ENCODE measurements around the gene RASGRP4.
A peak's percentile ranks its signal among the peaks of the same experiment; 100 is the strongest.

Gene RASGRP4

DNA sequence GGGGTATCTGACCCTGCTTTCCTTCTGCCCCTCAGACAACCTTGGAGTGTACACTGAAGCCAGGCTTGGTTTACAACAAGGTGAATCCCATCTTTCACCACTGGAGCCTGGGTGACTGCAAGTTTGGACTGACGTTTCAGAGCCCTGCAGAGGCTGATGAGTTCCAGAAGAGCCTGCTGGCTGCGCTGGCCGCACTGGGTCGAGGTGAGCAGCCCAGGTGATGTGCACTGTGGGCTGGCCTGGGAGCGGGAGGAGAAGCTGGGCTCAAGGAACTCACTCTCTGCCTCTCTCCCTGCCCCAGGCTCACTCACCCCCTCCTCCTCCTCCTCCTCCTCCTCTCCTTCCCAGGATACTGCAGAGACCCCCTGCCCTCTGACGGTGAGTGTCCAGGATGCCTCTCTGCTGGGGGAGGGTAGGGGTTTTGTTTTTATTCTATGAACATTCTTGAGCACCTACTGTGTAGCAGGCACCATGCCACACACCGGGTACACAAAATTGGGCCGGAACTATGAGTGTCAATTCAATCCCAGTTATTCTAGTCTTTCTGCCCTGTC, 34.0 kb downstream of the RASGRP4 start:
- no peak overlapping the region for H3K4me3 ChIP-seq (ENCODE audit: insufficient read depth, low read depth, low read length, poor library complexity, severe bottlenecking)
- H3K4me1 ChIP-seq (ENCODE audit: control insufficient read depth, insufficient read depth, low read length, poor library complexity, severe bottlenecking) = peaks cover 32% of the 10 kb centered on the region
- H3K9me3 ChIP-seq (ENCODE audit: control insufficient read depth, low read length) = no peaks in the 10 kb centered on the region
- H3K27ac ChIP-seq (ENCODE audit: insufficient read depth, low read length, poor library complexity, severe bottlenecking) = no peak overlapping the region
- H3K27me3 ChIP-seq (replicated peaks; ENCODE audit: control insufficient read depth, insufficient read depth, low read length, poor library complexity, severe bottlenecking) = no peaks in the 10 kb centered on the region
- H3K36me3 ChIP-seq (ENCODE audit: control insufficient read depth, insufficient read depth, low read length) = no peaks in the 10 kb centered on the region
- DNase-seq = no peak

GRCh38 chr19:38389957-38390924, 35.8 kb downstream of the RASGRP4 start:
- no peak overlapping the region for H3K27ac ChIP-seq (ENCODE audit: insufficient read depth, low read length, poor library complexity, severe bottlenecking)
- no peaks in the 10 kb centered on the region for H3K9me3 ChIP-seq (ENCODE audit: control insufficient read depth, low read length)
- H3K27me3 ChIP-seq (replicated peaks; ENCODE audit: control insufficient read depth, insufficient read depth, low read length, poor library complexity, severe bottlenecking) = no peaks in the 10 kb centered on the region
- no peak overlapping the region for H3K4me3 ChIP-seq (ENCODE audit: insufficient read depth, low read depth, low read length, poor library complexity, severe bottlenecking)
- H3K4me1 ChIP-seq (ENCODE audit: control insufficient read depth, insufficient read depth, low read length, poor library complexity, severe bottlenecking) = peaks cover 41% of the 10 kb centered on the region
- no peak for DNase-seq
- H3K36me3 ChIP-seq (ENCODE audit: control insufficient read depth, insufficient read depth, low read length) = no peaks in the 10 kb centered on the region

DNA sequence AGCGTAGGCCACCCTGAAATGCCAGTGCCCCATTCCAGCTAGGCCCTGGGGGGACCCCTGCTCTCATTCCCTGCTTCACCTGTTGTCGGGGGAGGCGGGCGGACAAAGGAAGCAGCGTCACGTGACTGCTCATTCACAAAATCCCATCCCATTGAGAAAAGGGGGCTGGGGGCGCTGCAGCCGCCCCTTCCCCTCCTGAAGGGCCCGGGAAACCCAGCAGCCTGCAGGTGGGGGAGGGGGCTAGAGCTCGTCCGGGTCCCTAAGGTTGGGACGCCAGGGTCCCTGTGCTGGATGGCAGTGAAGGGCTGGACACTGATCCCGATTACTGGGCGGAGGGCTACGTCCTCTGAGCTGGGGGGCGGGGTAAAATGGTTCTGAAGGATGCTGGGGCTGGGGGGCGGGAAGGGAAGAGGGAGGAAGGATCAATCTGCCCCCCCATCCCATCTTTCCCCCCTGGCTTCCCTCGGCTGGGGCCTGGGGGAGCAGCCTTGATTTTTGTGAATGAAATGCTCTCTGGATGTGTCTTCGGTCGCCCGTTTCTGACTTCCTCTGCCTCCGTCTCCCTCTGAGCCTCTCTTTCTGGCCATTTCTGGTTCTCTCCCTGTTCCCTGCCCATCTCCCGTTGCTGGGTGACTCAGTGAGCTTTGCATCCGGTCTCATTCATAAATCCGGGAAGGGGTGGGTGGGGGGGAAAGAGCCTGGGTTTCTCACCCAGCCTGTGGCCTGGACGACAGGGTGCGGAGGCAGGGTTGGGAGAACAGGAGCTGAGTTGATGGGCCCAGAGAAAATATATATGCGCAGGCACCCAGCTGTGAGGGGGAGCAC, 36.7 kb downstream of the RASGRP4 start:
- no peaks in the 10 kb centered on the region for H3K9me3 ChIP-seq (ENCODE audit: control insufficient read depth, low read length)
- DNase-seq = no peak
- H3K36me3 ChIP-seq (ENCODE audit: control insufficient read depth, insufficient read depth, low read length) = no peaks in the 10 kb centered on the region
- peaks cover 34% of the 10 kb centered on the region for H3K4me1 ChIP-seq (ENCODE audit: control insufficient read depth, insufficient read depth, low read length, poor library complexity, severe bottlenecking)
- H3K4me3 ChIP-seq (ENCODE audit: insufficient read depth, low read depth, low read length, poor library complexity, severe bottlenecking) = peak overlapping the region; percentile 48
- no peak overlapping the region for H3K27ac ChIP-seq (ENCODE audit: insufficient read depth, low read length, poor library complexity, severe bottlenecking)
- H3K27me3 ChIP-seq (replicated peaks; ENCODE audit: control insufficient read depth, insufficient read depth, low read length, poor library complexity, severe bottlenecking) = no peaks in the 10 kb centered on the region

DNA sequence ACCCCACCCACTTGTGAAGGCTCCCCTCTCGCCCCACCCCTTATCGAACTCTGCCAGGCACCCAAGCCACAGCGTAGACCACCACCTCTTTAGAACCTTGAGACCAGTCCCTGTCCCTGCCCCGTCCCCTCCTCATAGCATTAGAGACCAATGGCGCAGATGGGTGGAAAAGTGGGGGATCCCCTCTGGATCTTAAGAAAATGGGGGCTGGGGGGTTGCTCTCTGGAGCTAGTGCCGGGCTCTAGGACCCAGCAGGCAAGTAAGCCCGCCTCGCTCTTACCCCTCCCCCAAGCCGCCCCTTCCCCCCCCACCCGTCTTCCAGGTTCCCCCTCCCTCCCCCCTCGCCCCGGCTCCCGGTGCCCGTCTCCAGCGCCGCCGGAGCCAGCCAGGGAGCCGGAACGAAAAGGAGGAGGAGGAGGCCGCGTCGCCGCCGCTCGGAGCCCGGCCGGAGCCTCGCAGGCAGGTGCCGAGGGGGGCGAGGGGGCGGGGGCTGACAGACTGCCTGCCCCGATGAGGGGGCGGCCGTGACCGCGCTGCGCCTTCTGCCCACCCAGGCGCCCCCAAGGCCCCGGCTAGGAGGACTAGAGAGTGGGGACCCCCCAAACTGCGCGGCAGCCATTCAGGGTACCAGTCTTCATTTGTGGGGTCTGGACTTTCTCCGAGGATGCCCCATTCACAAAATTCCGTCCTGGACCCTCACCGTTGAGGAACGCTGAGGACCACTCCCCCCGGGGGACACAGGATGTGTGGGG, 37.5 kb downstream of the RASGRP4 start, which contains the start of gene SPRED3:
Gene SPRED3, plus strand, starts transcription at position 349 of the 752 bp plus-strand sequence. CDS start 1,606 bp downstream, outside the sequence.
- peaks cover 34% of the 10 kb centered on the region for H3K4me1 ChIP-seq (ENCODE audit: control insufficient read depth, insufficient read depth, low read length, poor library complexity, severe bottlenecking)
- peak within 1 kb of the TSS; percentile 14 for H3K27ac ChIP-seq (ENCODE audit: insufficient read depth, low read length, poor library complexity, severe bottlenecking)
- H3K4me3 ChIP-seq (ENCODE audit: insufficient read depth, low read depth, low read length, poor library complexity, severe bottlenecking) = peak within 1 kb of the TSS; percentile 51
- H3K27me3 ChIP-seq (replicated peaks; ENCODE audit: control insufficient read depth, insufficient read depth, low read length, poor library complexity, severe bottlenecking) = no peaks in the 10 kb centered on the region
- DNase-seq = peak in 1 of 3 donors; percentile 37
- H3K9me3 ChIP-seq (ENCODE audit: control insufficient read depth, low read length) = no peaks in the 10 kb centered on the region
- peaks cover 7% of the 10 kb centered on the region for H3K36me3 ChIP-seq (ENCODE audit: control insufficient read depth, insufficient read depth, low read length)

DNA sequence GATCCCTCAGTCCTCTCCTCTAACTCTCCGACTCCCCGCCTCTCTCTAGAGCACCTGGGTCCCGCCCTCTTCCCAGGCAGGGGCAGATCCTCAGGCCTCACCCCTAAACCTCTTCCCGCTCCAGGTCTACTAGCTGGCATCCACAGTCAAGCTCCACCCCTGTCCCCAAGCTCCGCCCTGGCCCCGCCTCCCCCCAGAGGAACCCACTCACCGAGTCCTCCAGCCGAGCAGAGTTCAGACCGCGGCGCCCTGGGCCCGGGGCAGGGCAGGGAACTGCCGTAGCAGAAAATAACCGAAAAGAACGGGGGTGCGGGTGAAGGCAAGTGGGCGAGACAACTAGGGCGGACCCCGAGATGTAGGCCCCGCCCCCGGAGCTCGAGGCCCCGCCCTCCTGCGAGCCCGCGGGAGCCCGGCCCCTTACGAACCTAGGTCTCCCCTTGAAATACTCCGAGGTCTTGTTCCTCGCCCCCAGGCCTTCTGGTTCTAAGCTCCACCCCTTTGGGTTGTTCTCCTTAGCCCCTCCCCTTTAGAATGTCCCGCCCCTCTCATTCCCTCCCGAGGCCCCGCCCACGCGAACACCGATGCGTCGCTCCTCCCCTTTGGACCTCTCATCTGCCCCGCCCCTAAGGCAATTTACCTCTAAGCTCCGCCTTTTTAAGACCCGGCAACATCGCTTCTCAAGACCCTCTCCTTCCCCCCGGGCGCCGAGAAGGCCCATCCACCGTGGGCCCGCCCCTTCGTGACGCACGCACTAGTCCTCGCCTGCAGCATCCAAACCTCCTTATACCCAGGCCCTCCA, 38.3 kb downstream of the RASGRP4 start, which contains the start of gene GGN:
Gene GGN, minus strand, starts transcription at position 485 of the 799 bp plus-strand sequence. CDS start 773 bp downstream, outside the sequence.
- Histone ChIP-seq H3K27me3 (replicated peaks; ENCODE audit: control insufficient read depth, insufficient read depth, low read length, poor library complexity, severe bottlenecking) (no peaks in the 10 kb centered on the region), H3K36me3 (ENCODE audit: control insufficient read depth, insufficient read depth, low read length) (peaks cover 14% of the 10 kb centered on the region), H3K27ac (ENCODE audit: insufficient read depth, low read length, poor library complexity, severe bottlenecking) (peak within 1 kb of the TSS; percentile 14), H3K4me1 (ENCODE audit: control insufficient read depth, insufficient read depth, low read length, poor library complexity, severe bottlenecking) (peaks cover 34% of the 10 kb centered on the region), H3K4me3 (ENCODE audit: insufficient read depth, low read depth, low read length, poor library complexity, severe bottlenecking) (peak within 1 kb of the TSS; percentile 51), H3K9me3 (ENCODE audit: control insufficient read depth, low read length) (no peaks in the 10 kb centered on the region)
- peak; percentile 75 to 82 (median 79) for DNase-seq

GRCh38 chr19:38386971-38387549, 39.0 kb downstream of the RASGRP4 start:
- no peak for DNase-seq
- H3K9me3 ChIP-seq (ENCODE audit: control insufficient read depth, low read length) = no peaks in the 10 kb centered on the region
- H3K27ac ChIP-seq (ENCODE audit: insufficient read depth, low read length, poor library complexity, severe bottlenecking) = peak overlapping the region; percentile 14
- H3K27me3 ChIP-seq (replicated peaks; ENCODE audit: control insufficient read depth, insufficient read depth, low read length, poor library complexity, severe bottlenecking) = no peaks in the 10 kb centered on the region
- H3K4me1 ChIP-seq (ENCODE audit: control insufficient read depth, insufficient read depth, low read length, poor library complexity, severe bottlenecking) = peaks cover 34% of the 10 kb centered on the region
- peak overlapping the region; percentile 51 for H3K4me3 ChIP-seq (ENCODE audit: insufficient read depth, low read depth, low read length, poor library complexity, severe bottlenecking)
- peaks cover 19% of the 10 kb centered on the region for H3K36me3 ChIP-seq (ENCODE audit: control insufficient read depth, insufficient read depth, low read length)

GRCh38 chr19:38386300-38386970, 39.6 kb downstream of the RASGRP4 start:
- no peak for DNase-seq
- peaks cover 34% of the 10 kb centered on the region for H3K4me1 ChIP-seq (ENCODE audit: control insufficient read depth, insufficient read depth, low read length, poor library complexity, severe bottlenecking)
- no peaks in the 10 kb centered on the region for H3K27me3 ChIP-seq (replicated peaks; ENCODE audit: control insufficient read depth, insufficient read depth, low read length, poor library complexity, severe bottlenecking)

GRCh38 chr19:38385804-38386257, 40.2 kb downstream of the RASGRP4 start:
- Histone ChIP-seq H3K4me3 (ENCODE audit: insufficient read depth, low read depth, low read length, poor library complexity, severe bottlenecking) (no peak overlapping the region), H3K27ac (ENCODE audit: insufficient read depth, low read length, poor library complexity, severe bottlenecking) (no peak overlapping the region), H3K9me3 (ENCODE audit: control insufficient read depth, low read length) (no peaks in the 10 kb centered on the region), H3K4me1 (ENCODE audit: control insufficient read depth, insufficient read depth, low read length, poor library complexity, severe bottlenecking) (peaks cover 34% of the 10 kb centered on the region), H3K36me3 (ENCODE audit: control insufficient read depth, insufficient read depth, low read length) (peaks cover 32% of the 10 kb centered on the region), H3K27me3 (replicated peaks; ENCODE audit: control insufficient read depth, insufficient read depth, low read length, poor library complexity, severe bottlenecking) (no peaks in the 10 kb centered on the region)
- no peak for DNase-seq

More at GRCh38 chr19:38386300-38386970, 39.6 kb downstream of the RASGRP4 start:
- Histone ChIP-seq H3K4me3 (ENCODE audit: insufficient read depth, low read depth, low read length, poor library complexity, severe bottlenecking) (no peak overlapping the region), H3K27ac (ENCODE audit: insufficient read depth, low read length, poor library complexity, severe bottlenecking) (no peak overlapping the region), H3K36me3 (ENCODE audit: control insufficient read depth, insufficient read depth, low read length) (peaks cover 26% of the 10 kb centered on the region), H3K9me3 (ENCODE audit: control insufficient read depth, low read length) (no peaks in the 10 kb centered on the region)

Measured in effector memory CD4-positive, alpha-beta T cell (primary cell).